ENCODE measurements around the gene RNF148.
"Not testable (repeated sequence)": the region's sequence is repeated elsewhere in the genome, so short reads cannot be mapped to it uniquely, and the experiment has no call there.

The RNF148 gene

DNA sequence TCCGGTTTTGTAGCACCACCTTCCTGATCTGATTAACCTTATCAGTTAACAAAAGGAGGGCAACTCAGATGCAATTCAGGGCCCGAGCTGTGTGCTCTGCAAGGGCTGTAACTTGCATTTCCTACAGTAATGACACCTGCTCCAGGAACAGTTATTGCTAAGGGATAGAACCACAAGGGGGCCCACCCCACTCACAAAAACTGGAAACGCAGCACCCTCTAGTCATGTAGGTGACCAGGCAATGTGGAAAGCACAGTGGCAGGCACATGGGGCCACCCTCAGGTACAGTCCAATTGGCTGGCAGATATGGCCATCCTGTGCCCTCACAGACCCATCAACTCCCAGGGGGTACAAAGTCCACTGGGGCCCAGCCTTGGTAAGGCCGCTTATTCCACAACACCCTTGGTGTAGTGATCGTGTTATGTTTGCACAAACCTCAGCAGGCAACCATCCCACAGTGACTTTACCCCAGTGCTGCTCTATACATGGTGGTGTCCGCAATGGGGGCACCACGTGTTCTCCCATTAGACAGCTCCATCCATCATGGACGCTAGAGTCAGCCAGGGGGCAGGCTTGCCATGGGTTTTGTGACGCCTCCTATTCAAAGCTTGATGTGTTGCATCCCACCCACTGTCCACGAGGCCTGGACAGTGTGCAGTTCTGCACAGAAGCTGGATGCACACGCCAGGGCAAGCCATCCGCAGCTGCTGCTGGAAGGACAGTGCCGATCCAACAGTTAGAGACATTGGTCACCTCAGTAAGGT lies 13.2 kb downstream of the RNF148 start:
- DNase-seq, result no peak

DNA sequence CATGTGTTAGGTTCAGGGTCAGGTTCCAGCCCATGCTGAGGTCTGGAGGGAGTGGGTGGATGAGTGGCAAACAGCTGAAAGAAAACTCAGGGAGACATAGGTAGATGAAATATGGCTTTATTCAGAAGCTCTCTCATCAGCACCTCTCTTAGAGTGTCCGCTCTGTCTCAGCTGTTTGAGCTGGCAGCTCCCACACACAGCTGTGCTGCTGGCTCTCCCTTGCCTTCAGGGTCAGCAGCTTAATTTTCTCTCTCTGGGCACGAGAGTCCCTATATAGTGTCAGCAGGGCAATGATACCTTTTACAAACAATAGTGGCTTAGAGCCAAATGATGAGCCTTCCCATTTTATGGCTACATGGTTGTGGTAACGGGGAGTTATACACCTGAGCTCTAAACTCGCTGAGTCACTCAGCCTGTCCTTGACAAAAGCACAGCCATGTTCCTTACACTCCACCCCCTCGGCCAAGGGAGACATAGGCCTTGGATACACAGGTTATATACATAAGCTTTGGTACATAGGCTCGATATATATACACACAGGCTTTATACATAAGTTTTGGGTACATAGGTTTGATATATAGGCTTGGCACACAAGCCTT lies 14.2 kb downstream of the RNF148 start:
- DNase-seq, result no peak

DNA sequence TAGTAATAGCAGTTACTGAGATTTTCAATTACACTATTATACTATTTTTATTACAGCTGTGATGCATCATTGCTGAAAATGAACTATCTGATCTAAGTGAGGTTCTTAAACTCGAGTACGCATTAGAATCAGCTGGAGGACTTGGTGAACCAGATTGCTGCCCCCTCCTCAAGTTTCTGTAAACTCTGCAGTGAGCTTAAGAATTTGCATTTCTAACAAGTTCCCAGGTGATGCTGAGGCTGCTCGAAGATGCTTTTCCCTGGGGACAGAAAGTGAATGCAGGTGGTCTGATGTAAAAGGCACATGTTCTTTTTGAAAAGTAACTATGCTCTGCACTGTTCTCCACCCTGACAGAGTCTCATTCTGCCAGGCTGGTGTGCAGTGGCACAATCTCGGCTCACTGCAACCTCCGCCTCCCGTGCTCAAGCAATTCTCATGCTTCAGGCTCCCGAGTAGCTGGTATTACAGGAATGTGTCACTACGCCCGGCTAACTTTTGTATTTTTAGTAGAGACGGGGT lies 16.3 kb downstream of the RNF148 start:
- no peak for DNase-seq

DNA sequence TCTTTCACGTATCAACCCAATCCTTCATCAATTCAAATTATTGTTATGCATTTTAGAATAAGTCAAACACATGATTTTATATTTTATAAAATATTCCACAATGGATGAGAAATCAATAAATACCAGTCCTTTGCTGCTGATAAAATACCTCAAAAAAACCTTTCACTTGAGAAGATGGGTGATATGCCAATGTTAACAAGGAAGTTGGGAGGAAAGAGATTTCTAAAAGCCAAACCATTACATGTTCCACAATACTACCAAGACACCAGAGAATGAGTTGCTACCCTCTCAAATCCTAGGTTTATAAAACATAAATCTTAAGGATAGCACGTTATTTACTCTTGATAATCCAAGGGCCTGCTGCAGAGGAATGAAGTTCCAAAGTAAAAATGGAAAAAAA lies 18.2 kb downstream of the RNF148 start:
- no peak for DNase-seq

DNA sequence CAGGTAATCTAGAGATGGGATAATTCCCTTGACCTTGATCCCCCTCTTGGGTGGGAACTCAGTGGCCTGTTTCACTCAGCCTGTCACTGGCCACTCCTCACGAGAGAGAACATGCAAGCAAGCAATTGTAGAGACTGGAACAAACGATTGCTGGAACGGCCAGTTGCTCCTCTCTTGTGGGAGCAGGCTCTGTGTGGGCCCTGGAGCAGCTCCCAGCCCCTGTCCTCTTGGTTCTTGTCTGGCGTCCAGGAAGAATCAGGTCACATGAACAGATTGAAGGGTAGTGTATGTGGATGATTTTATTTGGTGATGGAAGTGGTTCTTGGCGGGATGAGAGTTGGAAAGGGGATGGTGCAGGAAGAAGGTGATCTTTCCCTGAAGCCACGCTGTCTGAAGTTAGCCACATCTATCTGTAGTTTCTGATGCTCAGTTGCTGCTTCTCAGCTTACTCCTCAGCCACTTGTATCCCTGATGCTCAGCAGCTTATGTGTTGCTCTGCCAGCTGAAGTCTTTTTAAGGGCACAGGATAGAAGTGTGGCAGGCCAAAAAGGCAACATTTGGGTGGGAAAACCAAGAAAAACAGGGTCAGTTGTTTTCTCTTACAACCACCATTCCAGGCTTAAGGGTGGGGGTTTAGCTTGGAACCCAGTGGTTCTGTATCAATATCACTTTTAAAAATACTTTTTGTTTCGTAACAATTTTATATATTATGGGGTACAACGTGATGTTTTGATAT lies 19.7 kb downstream of the RNF148 start:
- no peak for DNase-seq

DNA sequence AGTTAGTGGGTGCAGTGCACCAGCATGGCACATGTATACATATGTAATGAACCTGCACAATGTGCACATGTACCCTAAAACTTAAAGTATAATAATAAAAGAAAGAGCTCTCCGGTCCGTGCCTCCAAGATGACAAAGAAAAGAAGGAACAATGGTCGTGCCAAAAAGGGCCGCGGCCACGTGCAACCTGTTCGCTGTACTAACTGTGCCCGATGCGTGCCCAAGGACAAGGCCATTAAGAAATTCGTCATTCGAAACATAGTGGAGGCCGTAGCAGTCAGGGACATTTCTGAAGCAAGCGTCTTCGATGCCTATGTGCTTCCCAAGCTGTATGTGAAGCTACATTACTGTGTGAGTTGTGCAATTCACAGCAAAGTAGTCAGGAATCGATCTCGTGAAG lies 21.5 kb downstream of the RNF148 start:
- not testable (repeated sequence) for DNase-seq

DNA sequence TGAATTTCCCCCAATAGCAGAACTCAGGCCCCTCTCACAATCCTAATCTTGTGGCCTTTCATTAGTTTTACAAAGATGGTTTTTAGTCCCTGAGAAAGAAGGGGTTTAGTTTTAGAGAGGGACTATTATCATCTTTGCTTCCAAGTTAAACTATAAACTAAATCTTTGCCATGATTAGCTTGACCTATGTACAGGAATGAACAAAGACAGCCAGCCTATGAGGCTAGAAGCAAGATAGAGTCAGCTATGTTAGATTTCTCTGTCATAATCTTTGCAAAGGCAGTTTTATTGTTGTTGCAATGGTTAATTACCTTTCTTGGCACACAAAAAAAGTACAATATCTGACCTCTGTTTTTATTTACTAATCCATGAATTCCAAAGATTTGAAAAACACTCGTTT lies 22.9 kb downstream of the RNF148 start:
- DNase-seq, result no peak

DNA sequence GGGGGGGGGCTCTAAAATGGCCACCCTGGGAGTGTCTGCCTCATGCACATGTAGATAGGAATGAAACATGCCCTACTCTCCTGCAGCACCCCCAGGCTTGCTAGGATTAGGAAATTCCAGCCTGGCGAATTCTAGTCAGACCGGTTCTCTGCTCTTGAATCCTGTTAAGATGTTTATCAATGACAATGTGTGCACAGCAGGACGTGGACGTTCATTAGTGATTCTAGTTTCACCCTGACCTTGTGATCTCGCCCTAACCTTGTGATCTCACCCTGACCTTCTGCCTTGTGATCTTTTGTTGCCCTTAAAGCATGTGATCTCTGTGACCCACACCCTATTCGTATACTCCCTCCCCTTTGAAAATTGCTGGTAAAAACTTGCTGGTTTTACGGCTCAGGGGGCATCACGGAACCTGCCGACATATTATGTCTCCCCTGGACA lies 23.4 kb downstream of the RNF148 start:
- DNase-seq, result not testable (repeated sequence)

DNA sequence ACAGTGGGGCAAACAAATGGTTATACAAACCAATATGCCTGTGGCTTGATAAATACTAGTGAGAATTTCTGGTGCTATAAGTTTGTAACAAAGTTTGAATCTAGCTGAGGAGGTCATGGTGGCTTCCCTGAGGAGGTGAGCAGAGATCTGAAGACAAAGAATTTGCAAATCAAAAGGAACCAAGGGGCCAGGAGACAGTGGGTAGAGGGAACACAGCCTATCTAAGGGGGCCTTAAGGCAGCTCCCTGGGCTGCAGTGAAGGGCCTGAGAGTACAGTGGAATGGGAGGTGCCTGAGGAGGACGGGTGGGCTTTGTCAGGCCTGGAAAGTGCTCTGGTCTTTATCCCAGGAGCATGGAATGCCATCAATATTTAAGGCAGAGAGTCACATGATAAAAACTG lies 25.6 kb downstream of the RNF148 start:
- no peak for DNase-seq

DNA sequence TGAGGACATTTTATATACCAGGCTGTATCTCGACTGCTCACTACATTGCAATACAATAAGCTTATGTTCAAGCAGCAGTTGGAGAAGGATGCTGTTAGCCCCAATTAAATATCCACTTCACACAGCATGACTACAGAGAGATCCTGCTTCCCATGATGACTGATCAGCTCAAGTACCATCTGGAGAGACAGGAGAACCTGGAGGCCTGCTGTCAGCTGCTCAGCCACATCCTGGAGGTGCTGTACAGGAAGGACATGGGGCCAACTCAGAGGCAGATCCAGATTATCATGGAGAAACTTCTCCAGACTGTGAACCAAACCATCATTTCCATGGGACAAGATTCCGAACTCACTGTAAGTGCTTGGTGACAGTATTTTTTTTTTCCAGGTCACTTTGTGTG lies 26.3 kb downstream of the RNF148 start:
- no peak for DNase-seq

DNA sequence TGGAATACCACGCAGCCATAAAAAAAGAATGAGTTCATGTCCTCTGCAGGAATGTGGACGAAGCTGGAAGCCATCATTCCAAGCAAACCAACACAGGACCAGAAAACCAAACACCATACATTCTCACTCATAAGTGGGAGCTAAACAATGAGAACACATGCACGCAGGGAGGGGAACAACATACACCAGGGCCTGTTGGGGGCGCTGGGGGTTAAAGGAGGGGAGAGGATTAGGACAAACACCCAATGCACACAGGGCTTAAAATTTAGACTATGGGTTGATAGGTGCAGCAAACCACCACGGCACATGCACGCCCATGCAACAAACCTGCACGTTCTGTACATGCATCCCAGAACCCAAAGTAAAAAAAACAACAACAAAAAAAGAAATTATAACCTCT lies 27.1 kb downstream of the RNF148 start:
- DNase-seq, result no peak

DNA sequence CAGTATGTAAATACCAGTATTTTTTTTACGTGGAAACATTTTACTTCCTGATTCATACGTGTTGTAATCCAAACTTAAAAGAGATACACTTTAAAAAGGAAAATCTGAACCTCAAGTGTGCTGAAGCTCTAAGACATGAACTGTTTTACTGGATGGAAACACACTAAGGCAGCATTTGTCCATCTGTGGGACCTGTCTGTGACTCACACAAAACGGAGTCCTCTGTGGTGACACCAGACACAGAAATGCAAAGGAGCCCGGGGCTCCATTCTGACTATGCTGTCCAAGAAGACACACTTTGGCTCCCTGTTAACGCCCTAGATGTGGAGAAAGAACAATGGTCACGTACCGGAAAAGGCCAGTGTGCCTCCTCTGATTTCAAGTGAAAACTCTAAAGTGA lies 27.7 kb downstream of the RNF148 start:
- no peak for DNase-seq

DNA sequence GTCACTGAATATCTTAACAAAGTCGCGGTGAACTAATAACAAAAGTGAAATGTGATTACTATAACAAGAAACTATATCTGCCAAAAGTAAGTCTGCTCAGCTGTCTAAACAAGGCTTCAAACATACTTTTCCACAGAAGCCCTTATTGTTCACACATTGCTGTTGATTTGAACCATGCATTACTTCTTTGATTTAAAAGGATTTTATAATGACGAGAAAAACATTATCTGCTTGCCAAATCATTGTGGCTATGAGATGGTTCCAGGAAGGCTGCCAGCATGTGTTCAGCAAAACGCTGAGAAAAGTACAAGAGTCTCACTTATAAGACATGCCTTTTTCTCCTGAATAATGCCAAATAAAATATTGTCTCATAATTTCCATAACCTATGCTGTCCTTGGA lies 28.2 kb downstream of the RNF148 start:
- DNase-seq, result no peak

DNA sequence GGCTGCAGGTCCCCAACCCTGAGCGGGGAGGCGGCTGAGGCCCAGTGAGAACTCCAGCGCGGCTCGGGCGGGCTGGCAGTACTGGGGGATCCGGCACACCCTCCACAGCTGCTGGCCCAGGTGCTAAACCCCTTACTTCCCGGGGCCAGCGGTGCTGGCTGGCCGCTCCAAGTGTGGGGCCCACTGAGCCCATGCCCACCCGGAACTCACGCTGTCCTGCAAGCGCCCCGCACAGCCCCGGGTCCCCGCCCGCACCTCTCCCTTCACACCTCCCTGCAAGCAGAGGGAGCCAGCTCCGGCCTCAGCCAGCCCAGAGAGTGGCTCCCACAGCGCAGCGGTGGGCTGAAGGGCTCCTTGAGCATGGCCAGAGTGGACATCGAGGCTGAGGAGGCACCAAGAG lies 28.8 kb downstream of the RNF148 start:
- no peak for DNase-seq

DNA sequence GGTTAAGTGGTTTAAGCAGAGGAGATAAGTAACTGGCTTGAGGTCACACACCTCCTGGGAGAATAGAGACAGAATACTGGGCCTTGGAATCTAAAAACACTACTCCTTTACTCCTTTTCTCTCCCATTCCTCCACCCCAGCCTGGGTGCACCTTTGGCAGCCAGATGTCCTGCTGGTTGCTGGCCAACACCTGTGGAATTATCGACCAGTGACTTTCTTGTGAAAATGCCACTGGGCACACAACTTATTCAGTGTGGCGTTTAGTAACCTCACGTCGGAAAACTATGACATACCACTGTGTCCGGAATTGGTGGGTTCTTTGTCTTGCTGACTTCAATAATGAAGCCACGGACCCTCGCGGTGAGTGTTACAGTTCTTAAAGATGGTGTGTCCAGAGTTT lies 30.2 kb downstream of the RNF148 start:
- DNase-seq, result no peak

DNA sequence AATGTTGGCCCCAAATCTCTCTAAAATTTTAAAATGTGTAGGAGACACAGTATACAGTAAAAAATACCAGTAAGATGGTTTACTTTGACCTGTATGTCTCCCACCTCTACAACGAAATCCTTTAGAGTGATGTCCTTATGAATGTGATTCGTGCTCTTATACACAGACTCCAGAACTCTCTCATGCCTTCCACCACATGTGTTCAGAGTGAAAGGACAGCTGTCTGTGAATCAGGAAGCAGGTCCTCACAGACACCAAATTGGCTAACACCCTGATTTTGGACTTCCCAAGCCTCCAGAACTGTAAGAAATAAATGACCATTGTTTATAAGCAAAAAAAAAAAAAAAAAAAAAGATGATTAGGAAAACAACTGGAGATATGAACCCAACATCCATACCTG lies 39.0 kb downstream of the RNF148 start:
- no peak for DNase-seq

DNA sequence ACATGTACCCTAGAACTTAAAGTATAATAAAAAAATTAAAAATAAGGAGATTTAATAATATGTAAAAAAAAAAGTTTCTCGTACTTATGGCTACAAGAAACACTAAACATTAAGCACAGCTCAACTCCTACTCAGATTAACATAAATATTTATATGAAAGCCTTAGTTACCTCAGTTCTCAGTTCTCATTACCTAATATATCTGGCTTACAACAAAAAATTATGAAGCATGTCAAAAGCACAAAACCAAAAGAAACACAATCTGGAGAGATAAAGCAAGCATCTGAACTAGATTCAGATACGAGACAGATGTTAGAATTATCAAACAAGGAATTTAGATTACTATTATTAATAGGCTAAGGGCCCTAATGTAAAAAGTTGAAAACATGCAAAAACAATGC lies 43.9 kb downstream of the RNF148 start:
- no peak for DNase-seq

DNA sequence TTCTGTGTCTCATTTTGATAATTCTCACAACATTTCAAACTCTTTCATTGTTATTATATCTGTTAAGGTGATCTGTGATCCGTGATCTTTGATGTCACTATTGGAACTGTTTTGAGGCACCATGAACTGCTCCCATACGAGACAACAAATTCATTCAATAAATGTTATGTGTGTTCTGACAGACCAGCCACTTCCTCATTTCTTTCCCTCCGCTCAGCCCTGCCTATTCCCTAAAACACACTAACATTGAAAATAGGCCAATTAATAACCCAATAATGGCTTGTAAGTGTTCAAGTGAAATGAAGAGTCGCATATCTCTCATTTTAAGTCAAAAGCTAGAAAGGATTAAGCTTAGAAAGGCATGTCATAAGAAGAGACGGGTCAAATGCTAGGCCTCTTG lies 49.0 kb downstream of the RNF148 start:
- DNase-seq, result no peak

DNA sequence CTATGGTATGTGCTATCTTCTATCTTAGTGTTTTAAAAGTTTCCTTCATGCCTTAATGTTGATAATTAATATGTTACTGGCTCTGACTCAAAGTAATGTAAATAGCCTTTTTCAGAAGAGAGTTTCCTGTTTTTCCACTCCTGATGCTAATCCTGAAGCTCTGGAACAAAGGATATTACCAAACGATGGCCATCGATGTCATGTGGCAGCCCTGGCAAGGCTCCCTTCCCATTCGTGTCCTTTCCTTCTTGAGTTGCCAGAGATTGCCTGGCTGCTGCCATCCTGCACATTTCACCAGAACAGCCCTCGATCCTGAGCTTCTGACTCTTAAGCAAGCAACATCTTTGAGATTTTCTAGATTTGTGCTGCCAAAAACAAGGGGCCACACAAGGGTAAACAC lies 49.8 kb downstream of the RNF148 start:
- DNase-seq, result no peak
